Measurements from ENCODE around the gene PPIL3.

- TF ChIP-seq, protein P1, sequence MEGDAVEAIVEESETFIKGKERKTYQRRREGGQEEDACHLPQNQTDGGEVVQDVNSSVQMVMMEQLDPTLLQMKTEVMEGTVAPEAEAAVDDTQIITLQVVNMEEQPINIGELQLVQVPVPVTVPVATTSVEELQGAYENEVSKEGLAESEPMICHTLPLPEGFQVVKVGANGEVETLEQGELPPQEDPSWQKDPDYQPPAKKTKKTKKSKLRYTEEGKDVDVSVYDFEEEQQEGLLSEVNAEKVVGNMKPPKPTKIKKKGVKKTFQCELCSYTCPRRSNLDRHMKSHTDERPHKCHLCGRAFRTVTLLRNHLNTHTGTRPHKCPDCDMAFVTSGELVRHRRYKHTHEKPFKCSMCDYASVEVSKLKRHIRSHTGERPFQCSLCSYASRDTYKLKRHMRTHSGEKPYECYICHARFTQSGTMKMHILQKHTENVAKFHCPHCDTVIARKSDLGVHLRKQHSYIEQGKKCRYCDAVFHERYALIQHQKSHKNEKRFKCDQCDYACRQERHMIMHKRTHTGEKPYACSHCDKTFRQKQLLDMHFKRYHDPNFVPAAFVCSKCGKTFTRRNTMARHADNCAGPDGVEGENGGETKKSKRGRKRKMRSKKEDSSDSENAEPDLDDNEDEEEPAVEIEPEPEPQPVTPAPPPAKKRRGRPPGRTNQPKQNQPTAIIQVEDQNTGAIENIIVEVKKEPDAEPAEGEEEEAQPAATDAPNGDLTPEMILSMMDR (IDR thresholded peaks at IDR 0.05): peak in 2 of 3 donors; percentile 40
- no peak for TF ChIP-seq POLR2A (IDR thresholded peaks at IDR 0.05)
These were observed 16.9 kb upstream of the PPIL3 start for GRCh38 chr2:200905618-200906296.

Data from breast epithelium (tissue), 3 donors.